Esophagus squamous epithelium (tissue), 5 donors: ENCODE data around the gene GRHL1. TPM values are rescaled to one million over a fixed set of nuclear protein-coding genes. Genes with fewer than 3 reads are reported as not detected.

Experiments used
- DNase-seq: peaks from one replicate; lab custom pipeline; 2025; lab: John Stamatoyannopoulos, UW
- H3K27ac ChIP-seq, 4 donors: fragments of 200-600 bp; sonication (generic); one replicate each; pipeline ENCODE4 v1.5.1; 2016 to 2019; ENCODE audit warnings: mild to moderate bottlenecking in 1 of 4
- H3K27me3 ChIP-seq, 4 donors: fragments of 200-600 bp; sonication (generic); 1 replicate in 3 of 4; 2 replicates in 1 of 4; pipeline versions ENCODE4 v1.5.1 to v1.6.0; 2017 to 2021; ENCODE audit warnings: antibody characterized with exemption in 1 of 4
- H3K36me3 ChIP-seq, 3 donors: fragments of 200-600 bp; sonication (generic); one replicate each; pipeline ENCODE4 v1.5.1; 2016 to 2019
- H3K4me1 ChIP-seq, 3 donors: fragments of 200-600 bp; sonication (generic); one replicate each; pipeline ENCODE4 v1.5.1; 2017 to 2019
- H3K4me3 ChIP-seq, 4 donors: fragments of 200-600 bp; sonication (generic); 1 replicate in 3 of 4; 2 replicates in 1 of 4; pipeline ENCODE4 v1.5.1; 2016 to 2019; ENCODE audit warnings: mild to moderate bottlenecking in 2 of 4, moderate library complexity in 1 of 4
- H3K9me3 ChIP-seq, 3 donors: fragments of 200-600 bp; sonication (generic); one replicate each; pipeline ENCODE4 v1.5.1; 2016 to 2019
- CTCF ChIP-seq, 6 experiments: fragments of 450-650 bp in 4 of 6; fragments of 200-600 bp in 2 of 6; sonication (generic) in 2 of 6; IDR thresholded peaks; one replicate each; pipeline ENCODE4 v1.5.1; 2016 to 2019; ENCODE audit warnings: antibody characterized with exemption in 6 of 6, mild to moderate bottlenecking in 4 of 6, moderate library complexity in 4 of 6
- POLR2A ChIP-seq, 4 donors: fragments of 450-650 bp; IDR thresholded peaks; one replicate each; pipeline ENCODE4 v1.6.1; 2017; ENCODE audit warnings: antibody characterized with exemption in 4 of 4, mild to moderate bottlenecking in 4 of 4, moderate library complexity in 3 of 4
- WGBS, 2 donors: methylation state at CpG; one replicate each; pipeline ENCODE4 v1.1.5; 2018; 5-methylcytosine and 5-hydroxymethylcytosine counted together
- intact Hi-C: fragments of 100-400 bp; cut with DNase I; formaldehyde crosslinking; loops from one replicate; pipeline ENCODE4 v1.15.0; 2022
- total RNA-seq, 4 donors: library from RNA; depleted of rRNA; stranded (reverse); fragments of >200 nt; gene quantifications; one replicate each; pipeline ENCODE4 v1.1.0, GENCODE V29; 2016
- donor health status: DM: yes; HTN: yes; CAD: no.

Gene GRHL1
- total RNA-seq, 4 donors from 2014 or later: 76.3 to 192 (median 115) TPM

GRCh38 chr2:9959262-9959661 lies 7.8 kb downstream of the GRHL1 start:
- H3K4me1 ChIP-seq: peaks cover 0 to 7% (median 0%) of the 10 kb centered on the region in 3 donors
- H3K27ac ChIP-seq: no peak overlapping the region
- 90 to 94% methylated on average over 3 of the region's 3 CpGs for WGBS, 2 donors
- no peaks in the 10 kb centered on the region for H3K27me3 ChIP-seq
- TF ChIP-seq POLR2A (IDR thresholded peaks at IDR 0.05) (no peak), CTCF (IDR thresholded peaks at IDR 0.05) (no peak)
- H3K9me3 ChIP-seq: no peaks in the 10 kb centered on the region
- intact Hi-C loops: no loop called here
- DNase-seq: no peak
- H3K36me3 ChIP-seq: peaks cover 0 to 87% (median 0%) of the 10 kb centered on the region in 3 donors
- H3K4me3 ChIP-seq: no peak overlapping the region

GRCh38 chr2:9961013-9961412 lies 9.5 kb downstream of the GRHL1 start:
- no peak overlapping the region for H3K27ac ChIP-seq
- 79 to 82% methylated on average over 10 of the region's 10 CpGs for WGBS, 2 donors
- H3K4me3 ChIP-seq: no peak overlapping the region
- intact Hi-C loops: no loop called here
- peaks cover 0 to 95% (median 0%) of the 10 kb centered on the region in 3 donors for H3K36me3 ChIP-seq
- H3K4me1 ChIP-seq: no peaks in the 10 kb centered on the region
- H3K27me3 ChIP-seq: no peaks in the 10 kb centered on the region
- TF ChIP-seq CTCF (IDR thresholded peaks at IDR 0.05) (no peak), POLR2A (IDR thresholded peaks at IDR 0.05) (no peak)
- DNase-seq: no peak
- H3K9me3 ChIP-seq: no peaks in the 10 kb centered on the region

- TF ChIP-seq POLR2A (IDR thresholded peaks at IDR 0.05) (no peak), CTCF (IDR thresholded peaks at IDR 0.05) (no peak)
- Histone ChIP-seq H3K9me3 (no peaks in the 10 kb centered on the region), H3K4me3 (no peak overlapping the region), H3K27ac (no peak overlapping the region), H3K27me3 (no peaks in the 10 kb centered on the region), H3K4me1 (peaks cover 0 to 7% (median 0%) of the 10 kb centered on the region in 3 donors), H3K36me3 (peaks cover 0 to 86% (median 0%) of the 10 kb centered on the region in 3 donors)
- 73% methylated on average over 6 to 7 of the region's 7 CpGs for WGBS, 2 donors
- intact Hi-C loops: no loop called here
- no peak for DNase-seq
Measured at GRCh38 chr2:9964334-9964980, 13.0 kb downstream of the GRHL1 start.

GRCh38 chr2:9965119-9965822 lies 13.8 kb downstream of the GRHL1 start:
- H3K9me3 ChIP-seq: no peaks in the 10 kb centered on the region
- intact Hi-C loops: no loop called here
- TF ChIP-seq CTCF (IDR thresholded peaks at IDR 0.05): no peak
- TF ChIP-seq POLR2A (IDR thresholded peaks at IDR 0.05): no peak
- H3K4me3 ChIP-seq: no peak overlapping the region
- H3K27ac ChIP-seq: peak overlapping the region in 1 of 4 donors; percentile 10
- H3K27me3 ChIP-seq: no peaks in the 10 kb centered on the region
- peaks cover 0 to 86% (median 0%) of the 10 kb centered on the region in 3 donors for H3K36me3 ChIP-seq
- 84 to 89% methylated on average over 8 of the region's 8 CpGs for WGBS, 2 donors
- DNase-seq: no peak
- peaks cover 0 to 11% (median 2%) of the 10 kb centered on the region in 3 donors for H3K4me1 ChIP-seq

- DNase-seq: no peak
- H3K9me3 ChIP-seq: no peaks in the 10 kb centered on the region
- 69 to 76% methylated on average over 3 of the region's 3 CpGs for WGBS, 2 donors
- peak overlapping the region; percentile 5 to 62 (median 28) for H3K27ac ChIP-seq
- peaks cover 0 to 24% (median 15%) of the 10 kb centered on the region in 3 donors for H3K4me1 ChIP-seq
- no peaks in the 10 kb centered on the region for H3K27me3 ChIP-seq
- intact Hi-C loops: no loop called here
- no peak for TF ChIP-seq POLR2A (IDR thresholded peaks at IDR 0.05)
- no peak for TF ChIP-seq CTCF (IDR thresholded peaks at IDR 0.05)
- peaks cover 0 to 80% (median 0%) of the 10 kb centered on the region in 3 donors for H3K36me3 ChIP-seq
- H3K4me3 ChIP-seq: no peak overlapping the region
Measured at GRCh38 chr2:9966491-9967022, 15.1 kb downstream of the GRHL1 start.
